ENCODE results near the gene ARNT2.
"Not testable (repeated sequence)": the region's sequence is repeated elsewhere in the genome, so short reads cannot be mapped to it uniquely, and the experiment has no call there.

The ARNT2 gene

DNA sequence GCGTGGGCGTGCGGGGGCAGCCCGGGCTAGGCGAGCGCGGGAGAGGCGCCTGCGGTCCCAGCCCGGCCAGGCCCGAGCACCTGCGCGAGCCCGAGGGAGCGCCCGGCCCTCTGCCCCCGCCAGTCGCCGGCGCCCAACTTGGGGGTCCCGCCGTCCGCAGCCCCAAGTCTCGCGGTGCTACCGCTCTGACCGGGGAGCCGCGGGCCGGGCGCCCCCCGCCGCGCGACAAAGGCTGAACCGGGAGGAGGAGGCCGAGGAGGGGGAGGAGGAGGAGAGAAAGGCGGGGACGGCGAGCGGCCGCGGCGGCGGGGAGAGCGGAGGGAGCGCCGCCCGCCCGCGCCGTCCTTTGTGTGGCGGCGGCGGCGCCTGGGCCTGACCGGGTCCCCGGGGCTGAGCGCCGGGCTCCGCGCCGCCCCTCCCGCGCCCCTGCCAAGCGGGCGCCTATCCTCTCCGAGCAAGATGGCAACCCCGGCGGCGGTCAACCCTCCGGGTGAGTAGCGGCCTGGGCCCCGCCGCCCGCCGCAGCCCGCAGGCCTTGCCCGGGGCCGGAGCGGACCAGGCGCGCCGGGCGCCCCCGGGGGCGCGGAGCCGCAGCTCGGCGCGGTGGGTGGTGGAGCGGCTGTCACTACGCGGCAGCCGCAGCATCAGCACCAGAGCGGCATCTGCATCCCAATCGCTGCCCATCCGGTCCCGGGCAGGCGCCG is at the start of gene ARNT2:
ARNT2 (plus strand) TSS at position 326 of the 704 bp plus-strand sequence; CDS start at position 460, 134 bp downstream.
- DNase-seq: no peak

DNA sequence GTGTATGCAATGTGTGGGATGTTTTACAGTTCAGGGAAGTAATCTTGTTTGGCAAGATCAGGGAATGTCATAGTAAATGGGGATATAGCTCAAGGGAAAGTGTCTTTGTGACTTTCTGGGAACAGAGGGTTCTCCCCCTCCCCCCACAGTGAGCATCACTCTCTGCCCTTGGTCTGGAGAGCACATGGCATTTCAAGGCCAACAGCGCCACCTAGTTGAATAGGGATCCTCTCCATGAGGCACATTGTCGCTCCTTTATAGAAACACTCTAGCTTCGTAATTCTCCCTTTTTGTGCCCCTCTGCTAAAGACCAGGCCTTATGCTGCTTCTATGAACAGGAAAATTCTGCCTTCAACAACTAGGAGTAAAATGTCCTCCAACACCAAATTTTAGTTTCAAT is 37.1 kb upstream of the ARNT2 start:
- no peak for DNase-seq

GRCh38 chr15:80367661-80368060 is 36.5 kb upstream of the ARNT2 start:
- DNase-seq: no peak

- DNase-seq: no peak
Measured at GRCh38 chr15:80371924-80372323, 32.3 kb upstream of the ARNT2 start.

- DNase-seq: no peak
Measured at GRCh38 chr15:80374441-80374840, 29.7 kb upstream of the ARNT2 start.

- DNase-seq: no peak
Measured at GRCh38 chr15:80375968-80376891, 28.0 kb upstream of the ARNT2 start.

GRCh38 chr15:80379693-80380092 is 24.5 kb upstream of the ARNT2 start:
- DNase-seq: no peak

DNA sequence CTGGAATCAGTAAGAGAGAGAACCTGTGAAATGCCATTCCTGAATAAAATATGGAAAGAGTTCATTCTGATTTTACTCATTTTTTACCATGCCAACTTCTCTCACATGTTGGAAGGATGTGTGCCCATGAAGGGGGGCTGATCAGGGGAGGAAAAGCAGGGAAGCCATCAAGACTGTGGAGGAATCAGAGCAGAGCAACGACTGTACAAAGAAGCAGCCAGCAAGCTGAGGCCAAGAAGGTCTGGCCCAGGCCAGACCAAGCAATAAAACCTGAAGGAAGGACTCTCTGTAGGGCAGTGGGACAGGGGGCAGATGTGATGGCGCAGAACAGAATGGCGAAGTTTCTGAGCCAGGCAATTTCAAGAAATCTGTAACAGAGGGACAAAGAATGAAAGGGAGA is 24.0 kb upstream of the ARNT2 start:
- DNase-seq: no peak

DNA sequence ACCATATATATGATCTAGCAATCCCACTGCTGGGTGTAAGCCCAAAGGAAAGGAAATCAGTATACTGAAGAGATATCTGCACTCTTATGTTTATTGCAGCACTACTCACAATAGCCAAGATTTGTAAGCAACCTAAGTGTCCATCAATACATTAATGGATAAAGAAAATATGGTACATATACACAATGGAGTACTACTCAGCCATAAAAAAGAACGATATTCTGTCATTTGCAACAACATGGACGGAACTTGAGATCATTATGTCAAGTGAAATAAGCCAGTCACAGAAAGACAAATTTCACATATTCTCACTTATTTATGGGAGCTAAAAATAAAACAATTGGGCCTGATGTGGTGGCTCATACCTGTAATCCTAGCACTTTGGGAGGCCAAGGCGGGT is 21.9 kb upstream of the ARNT2 start:
- no peak for DNase-seq

DNA sequence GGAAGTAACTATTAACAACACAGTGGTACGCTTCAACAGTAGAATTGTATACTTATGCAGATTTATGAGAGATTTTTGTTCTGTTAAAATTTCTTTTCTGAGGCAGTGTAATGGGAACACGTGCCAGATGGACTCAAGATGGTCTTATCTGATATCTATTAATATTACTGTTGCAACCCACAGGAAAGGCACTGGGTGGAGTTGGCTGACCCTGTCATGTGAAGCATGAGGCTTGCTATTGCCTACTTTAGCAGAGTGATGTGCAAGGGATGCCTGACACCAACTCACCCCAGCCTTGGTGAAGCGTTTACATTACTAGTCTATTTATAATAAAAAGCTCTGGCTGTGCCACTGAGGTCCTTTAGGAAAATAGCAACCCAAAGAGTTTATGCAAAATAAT is 19.8 kb upstream of the ARNT2 start:
- no peak for DNase-seq

DNA sequence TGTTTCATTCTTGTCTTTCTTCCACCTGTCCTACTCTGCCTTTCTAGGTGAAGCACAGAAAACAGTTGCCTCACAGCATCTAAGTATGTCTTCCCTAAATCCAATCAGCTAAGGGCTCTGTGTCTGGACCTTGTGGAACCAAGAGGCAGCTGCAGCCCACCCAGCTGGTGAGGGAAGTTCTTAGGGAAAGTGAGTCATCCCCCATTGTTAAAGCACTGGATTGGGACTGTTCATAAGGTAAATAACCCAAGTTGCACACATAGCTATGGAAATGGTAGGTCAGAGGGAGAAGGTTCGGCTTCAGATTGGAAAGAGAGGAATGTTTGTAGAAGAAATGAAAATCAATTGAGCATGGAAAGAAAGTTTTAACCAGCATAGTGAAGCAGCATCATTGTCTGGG is 18.0 kb upstream of the ARNT2 start:
- DNase-seq: no peak

GRCh38 chr15:80388326-80388725 is 15.9 kb upstream of the ARNT2 start:
- DNase-seq: no peak

DNA sequence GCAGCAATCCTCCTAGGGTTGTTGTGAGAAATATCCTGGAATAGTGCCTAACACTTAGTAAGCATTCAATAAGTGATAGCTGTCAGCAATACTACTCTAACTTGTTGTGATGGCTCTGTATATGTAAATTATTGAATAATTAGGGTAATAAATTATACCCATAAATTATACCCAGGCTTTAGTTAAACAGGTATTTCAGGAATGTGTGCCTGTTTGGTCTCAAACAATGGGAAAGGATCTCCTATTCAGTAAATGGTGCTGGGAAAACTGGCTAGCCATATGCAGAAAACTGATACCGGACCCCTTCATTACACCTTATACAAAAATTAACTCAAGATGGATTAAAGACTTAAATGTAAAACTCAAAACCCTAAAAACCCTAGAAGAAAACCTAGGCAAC is 14.8 kb upstream of the ARNT2 start:
- DNase-seq: no peak

- DNase-seq: not testable (repeated sequence)
Measured at GRCh38 chr15:80390942-80391341, 13.2 kb upstream of the ARNT2 start.

DNA sequence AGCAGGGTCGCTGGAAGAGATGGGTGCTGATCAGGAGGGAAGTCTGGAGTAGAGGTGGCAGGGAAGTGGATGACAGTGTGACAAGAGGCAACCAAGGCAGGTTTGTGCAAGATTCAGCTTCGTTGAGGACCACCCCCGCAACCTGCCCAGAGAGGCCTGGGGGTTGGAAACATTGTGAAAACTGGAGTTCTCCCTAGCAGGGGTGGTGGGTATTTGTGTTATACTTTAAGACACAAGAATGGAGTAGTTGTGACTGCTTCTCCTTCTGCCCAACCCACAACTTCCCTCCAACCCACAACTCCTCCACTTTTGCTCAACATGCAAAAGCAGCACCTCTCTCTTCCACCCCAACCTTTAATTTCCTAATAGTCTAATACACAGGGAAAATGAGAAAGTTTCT is 8.6 kb upstream of the ARNT2 start:
- DNase-seq: no peak

- no peak for DNase-seq
Measured at GRCh38 chr15:80396096-80396495, 8.1 kb upstream of the ARNT2 start.

DNA sequence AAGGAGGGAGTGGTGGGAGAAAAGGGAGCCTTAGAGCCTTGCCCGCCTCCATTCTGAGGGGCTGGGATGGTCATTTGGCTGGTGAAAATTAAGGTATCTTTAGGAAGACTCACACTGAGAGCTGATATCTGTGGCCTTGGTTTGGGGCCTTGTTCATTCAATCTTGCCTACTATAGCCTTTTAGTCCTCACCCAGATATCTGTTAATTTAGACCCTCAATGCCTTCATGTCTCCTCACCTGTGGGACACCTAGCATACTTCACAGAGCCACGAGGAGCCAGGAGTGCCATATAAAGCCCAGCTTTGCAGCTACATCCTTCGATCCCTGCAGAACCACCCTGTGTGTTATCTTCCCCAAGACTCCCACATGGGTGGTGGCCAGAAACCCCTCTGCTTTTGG is 4.7 kb upstream of the ARNT2 start:
- DNase-seq: no peak

GRCh38 chr15:80401456-80401855 is 2.7 kb upstream of the ARNT2 start:
- no peak for DNase-seq

DNA sequence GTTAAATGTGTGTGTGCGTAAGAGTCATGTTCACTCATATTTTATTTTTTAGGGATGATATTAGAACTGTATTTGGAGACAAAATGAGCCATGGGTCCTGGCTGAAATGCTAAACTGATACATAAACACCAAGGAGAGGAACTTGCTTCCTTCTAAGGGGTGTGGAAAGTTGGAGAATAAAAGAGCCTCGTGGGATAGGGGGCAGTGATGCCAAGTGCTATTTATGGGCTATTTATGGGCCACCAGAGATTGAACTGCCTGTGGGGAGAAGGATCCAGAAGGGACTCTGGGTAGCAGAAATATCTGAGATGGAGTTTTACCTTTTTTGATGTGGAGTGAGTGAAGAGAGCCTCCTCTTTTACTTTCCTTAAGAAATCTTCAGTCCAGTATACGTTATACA is 1.8 kb upstream of the ARNT2 start:
- DNase-seq: no peak

DNA sequence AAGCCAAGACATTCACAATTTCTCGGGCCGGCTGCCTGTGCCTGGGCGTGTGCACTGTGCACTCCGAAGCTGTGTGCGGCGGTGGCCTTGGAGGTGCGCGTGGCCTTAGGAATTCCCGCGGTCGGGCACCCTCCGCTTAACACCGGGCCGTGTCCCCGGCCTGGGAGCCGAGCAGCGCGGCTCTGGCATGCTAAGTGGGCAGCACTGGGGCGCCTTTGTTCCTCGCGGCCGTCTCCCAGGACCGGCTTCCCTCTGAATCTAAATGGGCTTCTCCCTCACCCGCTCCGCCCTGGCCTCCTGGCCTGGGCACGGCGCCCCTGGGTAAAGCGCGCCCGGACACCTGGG is 498 bp upstream of the ARNT2 start:
- DNase-seq: no peak

GRCh38 chr15:80404761-80405553 is 775 bp downstream of the ARNT2 start:
- DNase-seq: no peak

- DNase-seq: no peak
Measured at GRCh38 chr15:80405554-80405850, 1.3 kb downstream of the ARNT2 start.

DNA sequence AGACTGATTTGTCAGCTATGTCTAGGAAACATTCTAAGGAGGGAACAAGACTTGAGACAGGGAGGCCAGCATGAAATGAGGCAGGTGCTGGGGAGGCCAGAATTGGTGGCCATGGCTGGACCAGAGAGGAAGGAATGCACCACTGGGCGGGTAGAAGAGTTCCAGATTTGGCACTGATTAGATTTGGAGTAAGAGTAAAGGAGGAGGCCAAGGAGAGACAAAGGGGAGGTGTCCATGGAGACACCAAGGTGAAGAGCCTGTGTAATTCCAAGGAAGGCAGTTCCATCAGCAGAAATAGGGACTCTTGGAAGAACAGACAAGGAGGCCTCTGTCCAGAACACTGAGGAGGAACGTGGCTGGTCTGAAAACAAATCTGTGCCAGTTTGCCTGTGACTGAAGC is 1.8 kb downstream of the ARNT2 start:
- no peak for DNase-seq

DNA sequence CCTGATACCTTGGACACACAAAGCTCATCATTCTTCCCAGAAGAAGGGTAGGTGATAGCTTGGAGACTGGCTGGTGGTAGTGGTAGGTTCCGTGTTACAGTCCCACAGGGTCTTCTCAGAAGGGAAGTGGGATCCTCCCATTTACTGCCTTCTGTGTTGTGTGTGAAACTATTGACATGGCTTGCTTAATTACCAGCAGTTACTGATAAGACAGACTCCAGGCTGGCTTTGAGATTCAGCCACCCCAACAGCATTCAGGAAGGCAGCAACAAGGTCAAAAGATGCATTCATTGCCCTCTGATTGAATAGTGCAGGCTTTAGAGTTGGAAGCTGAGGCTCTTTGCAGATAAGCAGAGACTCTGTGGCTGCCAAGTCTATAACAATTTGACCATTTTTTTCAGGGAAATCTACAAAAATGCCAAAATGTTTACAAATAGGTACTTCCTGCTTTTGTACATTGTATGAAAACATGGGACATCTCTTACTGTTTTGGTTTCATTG is 7.7 kb downstream of the ARNT2 start:
- DNase-seq: no peak

Measured in DMS153 (cell line).